Stomach (tissue), 9 donors: Measurements from ENCODE around the gene PRSS2. TPM values are rescaled to one million over a fixed set of nuclear protein-coding genes. Genes with fewer than 3 reads are reported as not detected.
A peak's percentile ranks its signal among the peaks of the same experiment; 100 is the strongest.

Experiments used
- DNase-seq, 2 donors: peaks; one replicate each; pipeline versions ENCODE4 v3.0.0 to v3.0.0-alpha.2; 2013 to 2019
- H3K27ac ChIP-seq, 5 donors: fragments of 200-600 bp in 4 of 5; sonication (generic) in 4 of 5; one replicate each; pipeline ENCODE4 v1.5.1; 2013 to 2019; ENCODE audit warnings: mild to moderate bottlenecking in 1 of 5, moderate library complexity in 1 of 5
- H3K27me3 ChIP-seq, 3 donors: fragments of 200-600 bp; sonication (generic); one replicate each; pipeline ENCODE4 v1.5.1; 2017 to 2019; ENCODE audit warnings: mixed run types in 1 of 3
- H3K36me3 ChIP-seq, 4 donors: fragments of 200-600 bp; sonication (generic); 1 replicate in 3 of 4; 2 replicates in 1 of 4; pipeline ENCODE4 v1.5.1; 2016 to 2019
- H3K4me1 ChIP-seq, 4 donors: fragments of 200-600 bp; sonication (generic); one replicate each; pipeline ENCODE4 v1.5.1; 2016 to 2019
- H3K4me3 ChIP-seq, 4 donors: fragments of 200-600 bp; sonication (generic) in 3 of 4; one replicate each; pipeline ENCODE4 v1.5.1; 2016 to 2019; ENCODE audit warnings: mild to moderate bottlenecking in 1 of 4
- H3K9me3 ChIP-seq, 4 donors: fragments of 200-600 bp; sonication (generic); one replicate each; pipeline ENCODE4 v1.5.1; 2016 to 2019
- EP300 ChIP-seq: sonication (generic); formaldehyde crosslinking; IDR thresholded peaks from one replicate; pipeline ENCODE4 v1.6.1; 2017; ENCODE audit warnings: antibody characterized with exemption
- POLR2A ChIP-seq, 4 donors: fragments of 450-650 bp; IDR thresholded peaks; one replicate each; pipeline ENCODE4 v1.6.1; 2016; ENCODE audit warnings: antibody characterized with exemption in 4 of 4, control low read depth in 2 of 4, mild to moderate bottlenecking in 1 of 4, moderate library complexity in 1 of 4
- POLR2AphosphoS5 ChIP-seq, 3 donors: sonication (generic); formaldehyde crosslinking; IDR thresholded peaks; one replicate each; pipeline ENCODE4 v1.6.1; 2016; ENCODE audit warnings: antibody characterized with exemption in 3 of 3
- WGBS, 5 donors: extraction: QIAGEN DNeasy Blood & Tissue Kit in 3 of 5; methylation state at CpG; one replicate each; pipeline versions ENCODE4 v1.1.5 to v1.1.7; 2013 to 2018; 5-methylcytosine and 5-hydroxymethylcytosine counted together
- intact Hi-C: fragments of 100-400 bp; cut with DNase I; formaldehyde crosslinking; loops from one replicate; pipeline ENCODE4 v1.15.1; 2023; ENCODE audit warnings: low total_unique reads
- polyA plus RNA-seq, 3 donors: library from polyadenylated mRNA; stranded (reverse); fragments of 200-250 nt; gene quantifications; one replicate each; pipeline ENCODE4 v1.2.3, GENCODE V29; 2013
- total RNA-seq, 5 donors: library from RNA; depleted of rRNA; stranded (reverse); fragments of >200 nt; gene quantifications; one replicate each; pipeline versions ENCODE4 v1.1.0 to v1.2.3, GENCODE V29; 2014 to 2016
- TF ChIP-seq, protein P1 (sequence below), 7 experiments: fragments of 450-650 bp in 4 of 7; fragments of 200-600 bp in 3 of 7; sonication (generic) in 3 of 7; IDR thresholded peaks; one replicate each; pipeline ENCODE4 v1.5.1; 2016 to 2019; ENCODE audit warnings: antibody characterized with exemption in 7 of 7, control low read depth in 2 of 7, mild to moderate bottlenecking in 1 of 7
- donor health status: healthy with polysubstance abuse.
- donor health status: Bipolar disorder and iron deficiency.
- donor health status: healthy.

The PRSS2 gene
- total and polyA plus RNA-seq, 8 donors = 1.3 to 86.1 (median 59.1) TPM; not detected in 3

DNA sequence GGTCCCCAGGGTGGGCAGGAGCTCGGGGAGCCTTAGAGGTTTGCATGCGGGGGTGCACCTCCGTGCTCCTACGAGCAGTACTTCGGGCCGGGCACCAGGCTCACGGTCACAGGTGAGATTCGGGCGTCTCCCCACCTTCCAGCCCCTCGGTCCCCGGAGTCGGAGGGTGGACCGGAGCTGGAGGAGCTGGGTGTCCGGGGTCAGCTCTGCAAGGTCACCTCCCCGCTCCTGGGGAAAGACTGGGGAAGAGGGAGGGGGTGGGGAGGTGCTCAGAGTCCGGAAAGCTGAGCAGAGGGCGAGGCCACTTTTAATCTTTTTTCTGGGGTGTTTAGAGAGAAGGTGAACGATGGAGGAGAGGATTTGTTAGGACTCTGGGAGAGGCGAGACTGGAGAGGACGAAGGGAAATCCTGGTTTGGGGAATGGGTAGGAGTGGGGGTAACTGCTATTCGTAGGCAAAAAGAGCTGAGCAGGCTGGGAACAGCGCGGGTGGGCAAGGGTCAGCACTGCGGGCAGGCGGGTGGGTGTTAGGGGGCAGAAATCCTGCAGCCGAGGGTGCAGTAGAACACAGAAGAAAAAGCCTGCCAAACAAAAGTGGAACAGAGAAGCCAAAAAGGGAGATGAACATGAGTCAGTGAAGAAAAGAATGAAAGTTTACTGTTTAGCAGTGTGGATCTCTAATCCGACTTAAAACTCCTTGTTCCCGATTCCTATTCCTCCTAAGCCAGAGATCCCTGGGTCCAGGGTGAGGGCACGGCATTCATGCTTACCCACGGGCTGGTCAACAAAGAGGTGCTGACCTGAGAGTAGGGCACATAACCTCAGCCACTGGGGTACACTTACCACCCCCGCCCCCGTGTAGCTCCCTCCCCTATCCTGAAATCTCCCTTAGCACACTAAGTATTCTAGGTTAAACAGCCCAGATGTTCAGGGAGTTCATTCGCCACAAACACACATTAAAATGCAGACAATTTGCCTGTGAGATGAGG is 26.9 kb downstream of the PRSS2 start:
- Histone ChIP-seq H3K27ac (peak overlapping the region; percentile 46 to 77 (median 71)), H3K27me3 (peaks cover 8 to 78% (median 28%) of the 10 kb centered on the region in 3 donors), H3K4me1 (peaks cover 17 to 21% (median 20%) of the 10 kb centered on the region in 4 donors), H3K4me3 (peak overlapping the region; percentile 39 to 50 (median 46)), H3K9me3 (no peaks in the 10 kb centered on the region), H3K36me3 (no peaks in the 10 kb centered on the region)
- WGBS, 5 donors = 2 to 4% (median 4%) methylated on average over 24 to 33 of the region's 33 CpGs
- no peak for TF ChIP-seq EP300
- TF ChIP-seq, protein P1, sequence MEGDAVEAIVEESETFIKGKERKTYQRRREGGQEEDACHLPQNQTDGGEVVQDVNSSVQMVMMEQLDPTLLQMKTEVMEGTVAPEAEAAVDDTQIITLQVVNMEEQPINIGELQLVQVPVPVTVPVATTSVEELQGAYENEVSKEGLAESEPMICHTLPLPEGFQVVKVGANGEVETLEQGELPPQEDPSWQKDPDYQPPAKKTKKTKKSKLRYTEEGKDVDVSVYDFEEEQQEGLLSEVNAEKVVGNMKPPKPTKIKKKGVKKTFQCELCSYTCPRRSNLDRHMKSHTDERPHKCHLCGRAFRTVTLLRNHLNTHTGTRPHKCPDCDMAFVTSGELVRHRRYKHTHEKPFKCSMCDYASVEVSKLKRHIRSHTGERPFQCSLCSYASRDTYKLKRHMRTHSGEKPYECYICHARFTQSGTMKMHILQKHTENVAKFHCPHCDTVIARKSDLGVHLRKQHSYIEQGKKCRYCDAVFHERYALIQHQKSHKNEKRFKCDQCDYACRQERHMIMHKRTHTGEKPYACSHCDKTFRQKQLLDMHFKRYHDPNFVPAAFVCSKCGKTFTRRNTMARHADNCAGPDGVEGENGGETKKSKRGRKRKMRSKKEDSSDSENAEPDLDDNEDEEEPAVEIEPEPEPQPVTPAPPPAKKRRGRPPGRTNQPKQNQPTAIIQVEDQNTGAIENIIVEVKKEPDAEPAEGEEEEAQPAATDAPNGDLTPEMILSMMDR (IDR thresholded peaks at IDR 0.05) = no peak
- no peak for TF ChIP-seq POLR2AphosphoS5 (IDR thresholded peaks at IDR 0.05)
- TF ChIP-seq POLR2A (IDR thresholded peaks at IDR 0.05) = no peak
- intact Hi-C loops = no loop called here
- no peak for DNase-seq

- Histone ChIP-seq H3K27ac (peak overlapping the region; percentile 14 to 77 (median 71)), H3K36me3 (no peaks in the 10 kb centered on the region), H3K4me3 (peak overlapping the region in 3 of 4 donors; percentile 39 to 47 (median 45)), H3K27me3 (peaks cover 8 to 70% (median 28%) of the 10 kb centered on the region in 3 donors), H3K9me3 (no peaks in the 10 kb centered on the region), H3K4me1 (peaks cover 17 to 21% (median 20%) of the 10 kb centered on the region in 4 donors)
- no peak for TF ChIP-seq POLR2AphosphoS5 (IDR thresholded peaks at IDR 0.05)
- TF ChIP-seq EP300 = no peak
- no peak for TF ChIP-seq POLR2A (IDR thresholded peaks at IDR 0.05)
- TF ChIP-seq, protein P1 (IDR thresholded peaks at IDR 0.05) = no peak
- intact Hi-C loops = no loop called here
- WGBS, 5 donors = 72 to 76% (median 74%) methylated on average over 11 of the region's 11 CpGs
- no peak for DNase-seq
Measured at GRCh38 chr7:142798451-142799436, 28.0 kb downstream of the PRSS2 start.

- WGBS, 5 donors = 54 to 68% (median 58%) methylated on average over 3 of the region's 3 CpGs
Measured at GRCh38 chr7:142799437-142799835, 28.7 kb downstream of the PRSS2 start.

More at GRCh38 chr7:142799437-142799835, 28.7 kb downstream of the PRSS2 start:
- intact Hi-C loops = no loop called here
- TF ChIP-seq POLR2A (IDR thresholded peaks at IDR 0.05) (no peak), POLR2AphosphoS5 (IDR thresholded peaks at IDR 0.05) (no peak), EP300 (no peak)
- TF ChIP-seq, protein P1 (IDR thresholded peaks at IDR 0.05) = no peak
- H3K4me3 ChIP-seq = peak overlapping the region in 1 of 4 donors; percentile 6
- H3K36me3 ChIP-seq = no peaks in the 10 kb centered on the region
- H3K27ac ChIP-seq = peak overlapping the region in 4 of 5 donors; percentile 9 to 77 (median 64)
- H3K4me1 ChIP-seq = peaks cover 17 to 21% (median 20%) of the 10 kb centered on the region in 4 donors
- no peaks in the 10 kb centered on the region for H3K9me3 ChIP-seq
- no peak for DNase-seq
- H3K27me3 ChIP-seq = peaks cover 8 to 67% (median 28%) of the 10 kb centered on the region in 3 donors
